ENCODE measurements around the gene NCOA5.

The NCOA5 gene

DNA sequence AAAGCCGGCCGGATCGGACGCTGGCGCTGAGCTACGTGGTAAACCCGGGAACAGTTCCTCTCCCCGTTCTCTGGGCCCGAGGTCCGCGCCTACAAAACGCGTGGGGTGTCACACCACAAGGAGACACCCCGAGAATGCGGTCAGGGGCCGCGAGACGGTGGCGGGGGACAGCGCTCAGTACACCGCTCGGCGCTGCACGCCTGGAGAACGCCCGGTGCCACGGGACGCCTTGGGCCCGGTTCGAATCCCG, 670 bp downstream of the NCOA5 start:
- no peak for DNase-seq (ENCODE audit: low spot score)

DNA sequence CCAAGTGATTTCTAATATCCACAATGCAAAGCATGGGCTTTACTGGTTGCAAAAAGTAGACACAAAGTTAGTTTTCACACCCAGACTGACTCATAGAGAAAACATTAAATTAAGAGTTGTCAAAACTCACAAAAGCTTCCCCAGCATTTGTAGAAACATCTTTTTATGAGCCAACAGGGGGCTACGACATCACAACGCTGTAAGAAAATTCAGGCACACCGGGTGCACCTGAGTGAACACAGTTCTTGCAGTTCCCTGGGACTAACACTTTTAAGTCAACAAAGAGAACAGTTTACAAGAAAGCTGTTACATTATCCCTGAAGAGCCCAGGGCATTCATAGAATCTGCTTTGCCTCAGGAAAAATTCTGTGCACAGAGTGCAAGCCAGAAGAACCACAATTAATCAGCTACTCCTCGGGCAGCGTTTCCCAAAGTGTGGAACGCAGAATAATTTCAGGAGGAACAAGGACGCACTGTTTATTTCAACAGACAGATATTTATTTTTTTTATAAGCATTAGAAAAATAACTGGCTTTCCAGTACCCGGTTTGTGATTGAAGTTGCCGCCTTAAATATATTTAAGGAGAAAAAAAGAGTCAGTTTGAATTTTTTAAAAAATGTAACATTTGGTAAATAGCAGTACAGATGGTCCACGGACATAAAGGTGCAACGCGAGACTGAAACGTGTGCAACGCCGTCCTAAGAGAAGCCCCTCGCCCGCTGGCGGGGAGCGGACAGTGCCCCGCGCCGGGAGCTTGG, 1.2 kb downstream of the NCOA5 start:
- DNase-seq (ENCODE audit: low spot score), result peak; percentile 13

DNA sequence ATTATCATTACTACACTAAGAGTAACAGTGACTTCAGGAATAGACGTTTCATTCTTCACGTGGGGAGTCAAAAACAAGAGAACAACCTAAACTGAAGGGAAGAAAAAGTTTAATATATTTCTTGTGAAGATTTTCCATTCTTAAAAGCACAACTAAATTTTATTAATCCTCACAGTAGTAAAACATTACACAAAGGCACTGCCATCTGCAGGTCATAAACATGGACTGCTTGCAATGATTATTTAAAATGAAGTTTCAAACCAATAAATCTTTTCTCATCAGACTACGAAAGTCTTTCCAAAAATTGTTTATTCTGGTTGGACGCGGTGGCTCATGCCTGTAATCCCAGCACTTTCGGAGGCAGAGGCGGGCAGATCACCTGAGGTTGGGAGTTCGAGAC, 2.6 kb downstream of the NCOA5 start:
- no peak for DNase-seq (ENCODE audit: low spot score)

DNA sequence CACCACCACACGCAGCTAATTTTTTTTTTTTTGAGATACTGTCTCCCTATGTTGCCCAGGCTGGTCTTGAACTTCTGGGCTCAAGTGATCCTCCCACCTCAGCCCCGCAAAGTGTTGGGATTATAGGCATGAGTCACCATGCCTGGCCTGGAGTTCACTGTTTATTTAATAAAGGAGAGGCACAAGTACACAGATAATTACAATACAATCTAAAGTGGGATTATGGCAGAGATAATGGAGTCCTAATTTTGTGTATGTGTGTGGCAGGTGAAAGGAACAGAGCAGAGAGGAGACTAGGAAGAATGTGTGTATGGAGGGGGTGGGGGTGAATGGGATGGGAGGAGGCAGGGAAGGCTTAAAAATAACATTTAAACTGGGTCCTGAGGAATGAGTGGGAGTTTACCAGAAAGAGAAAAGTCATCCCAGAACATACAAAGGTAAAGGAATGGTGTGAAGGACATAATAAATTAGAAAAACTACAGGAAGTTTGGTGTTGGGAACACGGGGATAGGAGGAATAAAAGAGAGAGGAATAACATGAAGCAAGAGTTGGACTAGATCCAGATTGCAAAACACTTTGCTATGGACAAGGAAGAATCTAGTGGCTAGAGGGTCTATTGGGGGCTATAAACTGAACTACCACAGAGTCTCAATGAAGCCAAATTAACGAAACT, 4.4 kb downstream of the NCOA5 start:
- DNase-seq (ENCODE audit: low spot score), result no peak

DNA sequence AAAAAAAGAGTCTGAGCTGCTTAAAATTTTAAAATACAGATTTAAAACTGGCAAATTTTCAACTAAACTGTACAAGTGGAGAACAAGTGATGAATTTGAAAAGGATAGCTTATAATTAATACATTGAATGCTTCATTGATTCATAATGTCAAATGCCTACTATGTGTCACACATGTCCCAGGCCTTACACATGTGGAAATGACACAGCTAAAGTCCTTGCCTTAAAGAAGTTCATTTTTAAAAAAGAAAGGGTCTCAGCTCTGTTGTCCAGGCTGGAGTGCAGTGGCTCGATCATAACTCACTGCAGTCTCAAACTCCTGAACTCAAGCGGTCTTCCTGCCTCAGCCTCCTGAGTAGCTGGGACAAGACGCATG, 5.0 kb downstream of the NCOA5 start:
- no peak for DNase-seq (ENCODE audit: low spot score)

DNA sequence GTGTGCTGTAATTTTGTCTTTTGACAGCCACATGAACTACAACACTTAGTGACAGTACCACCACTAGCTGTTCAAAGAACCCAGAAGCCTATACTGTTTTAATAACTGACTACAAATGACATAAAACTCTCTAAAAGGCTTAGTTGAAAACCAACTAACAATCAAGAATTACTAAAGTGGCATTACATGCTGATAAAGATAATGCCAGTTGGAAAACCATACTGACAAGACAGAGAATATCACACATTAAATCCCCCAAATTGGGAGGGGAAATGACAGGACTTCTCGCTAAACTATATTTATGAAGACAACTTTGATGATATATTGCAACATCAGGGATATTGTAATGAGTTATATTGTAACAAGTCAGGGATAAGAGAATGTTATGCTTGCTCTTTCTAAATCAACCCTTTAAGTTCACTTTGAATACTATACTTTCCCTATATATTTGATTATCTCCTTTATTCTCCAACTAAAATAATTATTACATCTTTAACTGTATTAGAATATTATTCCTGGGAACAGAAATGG, 6.2 kb downstream of the NCOA5 start:
- no peak for DNase-seq (ENCODE audit: low spot score)

DNA sequence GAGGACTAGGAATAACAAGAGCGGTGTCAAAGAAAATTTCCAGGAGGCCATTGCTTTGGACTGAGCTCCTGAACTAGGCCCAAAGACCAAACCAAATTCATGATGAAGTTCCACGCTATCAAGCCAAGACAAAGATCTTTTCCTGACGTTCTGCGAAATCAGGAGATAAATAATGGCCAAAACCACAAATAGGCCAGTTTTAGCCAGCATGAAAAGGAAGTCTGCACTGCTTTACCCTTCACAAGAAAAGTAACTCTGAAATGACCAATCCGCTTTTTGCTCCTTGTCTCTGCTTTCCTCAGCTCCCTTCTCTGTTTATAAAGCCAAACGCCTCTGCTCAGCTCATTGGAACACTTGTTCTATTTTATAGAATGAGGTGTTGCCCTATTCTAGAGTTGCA, 6.7 kb downstream of the NCOA5 start:
- no peak for DNase-seq (ENCODE audit: low spot score)

DNA sequence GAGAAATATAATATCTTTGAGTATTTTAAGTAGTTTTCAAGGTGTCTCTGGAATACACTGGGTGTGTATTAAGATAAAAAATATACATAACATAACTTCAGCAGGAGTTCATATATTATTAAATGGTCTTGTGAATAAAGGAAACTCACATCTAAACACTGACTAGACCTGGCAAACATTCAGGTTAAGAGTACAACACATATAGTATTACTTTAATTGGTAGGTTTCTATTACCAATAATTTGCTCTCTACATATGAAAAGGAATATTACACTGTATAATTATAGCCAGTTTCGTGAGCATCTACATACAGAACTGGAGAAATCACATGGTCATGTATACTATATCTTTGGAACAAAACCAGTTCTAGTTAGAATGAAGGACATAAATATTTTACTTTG, 8.7 kb downstream of the NCOA5 start:
- no peak for DNase-seq (ENCODE audit: low spot score)

DNA sequence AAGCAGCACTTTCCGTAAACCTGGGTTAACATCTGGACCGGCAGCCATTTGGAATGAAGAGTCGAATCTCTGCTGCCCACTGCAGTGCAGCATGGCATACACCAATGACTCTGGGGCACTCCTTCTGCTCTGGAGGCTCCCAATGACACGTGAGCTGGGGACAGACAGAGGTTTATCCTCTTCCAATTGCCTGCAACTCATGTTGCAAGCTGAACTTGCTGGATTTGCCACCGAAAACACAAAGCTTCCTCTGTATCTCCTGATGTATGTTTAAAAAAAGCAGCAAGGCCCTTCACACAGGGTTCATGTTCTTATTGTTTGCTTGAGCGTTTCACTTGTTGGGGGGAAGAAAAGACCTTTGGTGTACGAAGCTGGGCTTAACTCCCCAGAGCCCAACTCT, 10.8 kb downstream of the NCOA5 start:
- no peak for DNase-seq (ENCODE audit: low spot score)

DNA sequence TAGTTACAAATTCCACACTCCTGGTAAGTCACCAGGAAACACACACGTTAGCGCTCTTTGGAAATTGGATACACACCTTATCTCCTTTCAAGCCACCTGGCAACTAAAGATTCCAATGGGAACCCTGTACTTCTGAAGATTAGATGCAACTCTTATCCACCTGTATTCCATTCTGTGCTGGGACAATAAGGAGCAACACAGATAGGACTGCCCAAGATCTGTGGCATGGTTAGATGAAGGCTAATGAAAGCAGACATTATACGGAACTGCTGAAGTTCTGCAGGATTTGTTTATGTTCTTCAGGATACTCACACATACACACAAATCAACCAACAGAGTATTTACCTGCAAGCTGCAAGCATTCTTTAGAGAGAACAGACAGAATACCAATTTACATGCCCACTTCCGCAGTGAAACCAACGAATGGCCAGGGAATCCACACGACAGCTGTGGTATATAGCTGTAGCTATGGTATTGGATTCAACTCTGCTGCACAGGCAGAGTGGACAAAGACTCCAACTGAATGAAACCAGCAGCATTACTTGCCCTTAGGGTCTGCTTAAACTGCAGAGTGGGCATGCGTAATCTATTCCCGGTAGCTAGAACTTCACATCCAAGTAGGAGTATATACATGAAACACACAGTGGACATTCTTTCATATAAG, 12.0 kb downstream of the NCOA5 start:
- no peak for DNase-seq (ENCODE audit: low spot score)

DNA sequence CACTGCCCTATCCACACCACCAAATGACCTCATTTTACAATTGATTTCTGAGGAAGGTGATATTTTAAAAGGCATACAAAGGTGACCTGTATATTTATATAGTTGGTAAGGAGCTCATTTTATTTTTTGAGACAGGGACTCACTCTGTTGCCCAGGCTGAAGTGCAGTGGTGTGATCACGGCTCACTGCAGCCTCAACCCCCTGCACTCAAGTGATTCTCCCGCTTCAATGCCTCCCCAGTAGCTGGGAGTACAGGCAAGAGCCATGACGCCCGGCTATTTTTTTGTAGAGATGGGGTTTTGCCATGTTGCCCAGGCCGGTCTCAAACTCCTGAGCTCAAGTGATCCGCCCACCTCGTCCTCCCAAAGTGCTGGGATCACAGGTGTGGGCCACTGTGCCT, 13.0 kb downstream of the NCOA5 start:
- no peak for DNase-seq (ENCODE audit: low spot score)

DNA sequence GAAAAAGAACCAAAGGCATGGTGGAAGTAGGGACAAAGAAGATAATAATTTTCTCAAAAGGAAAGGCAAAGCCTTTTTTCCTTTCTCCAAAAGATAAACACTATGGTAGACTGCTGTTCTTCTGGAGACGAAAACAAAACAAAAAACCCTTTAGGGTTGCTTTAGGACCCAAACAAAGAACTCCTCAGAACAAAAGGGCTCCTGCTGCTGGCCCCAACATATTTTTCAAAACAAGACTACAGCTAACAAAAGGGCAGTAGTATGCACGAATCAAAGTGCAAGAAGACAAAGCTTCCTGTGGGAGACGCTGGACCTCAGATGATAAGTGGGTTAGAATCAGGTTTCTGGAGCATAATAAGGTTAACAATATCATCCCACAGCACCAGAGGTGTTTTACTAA, 15.8 kb downstream of the NCOA5 start:
- DNase-seq (ENCODE audit: low spot score), result no peak

DNA sequence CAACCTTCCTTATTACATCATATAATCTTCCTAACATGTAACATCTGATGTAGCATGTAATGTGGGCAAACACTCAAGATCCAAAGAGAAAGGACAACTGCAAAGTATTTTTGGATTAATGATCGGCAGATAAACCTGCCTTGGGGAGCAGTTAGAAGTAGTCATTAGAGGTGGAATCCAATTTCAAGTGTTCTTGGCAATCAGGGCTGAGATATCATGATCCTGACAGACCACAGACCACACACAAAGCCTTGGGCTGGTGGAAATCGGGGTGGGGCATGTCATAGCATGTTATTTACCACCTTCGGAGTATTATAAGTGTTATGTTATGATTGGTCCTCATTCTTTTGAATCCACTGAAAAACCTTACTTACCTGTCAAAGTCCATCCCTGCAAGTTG, 16.3 kb downstream of the NCOA5 start:
- no peak for DNase-seq (ENCODE audit: low spot score)

DNA sequence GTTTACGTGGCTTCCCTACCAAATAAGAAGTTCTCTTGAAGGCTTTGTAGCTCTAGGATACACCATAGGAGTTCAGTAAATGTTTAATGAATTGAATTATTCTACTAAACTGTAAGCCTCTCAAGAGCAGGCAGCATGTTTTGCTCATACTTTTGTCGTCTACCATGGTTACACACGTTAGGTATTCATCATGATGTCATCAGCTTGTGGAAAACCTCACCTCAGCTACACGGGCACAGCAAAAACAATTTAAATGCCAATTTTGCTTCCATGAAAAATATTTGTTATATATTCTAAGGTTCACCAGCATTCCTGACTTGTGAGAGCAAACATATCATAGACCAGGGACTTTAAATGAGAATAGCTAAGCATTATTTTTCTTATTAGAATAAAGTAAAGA, 16.7 kb downstream of the NCOA5 start:
- DNase-seq (ENCODE audit: low spot score), result no peak

DNA sequence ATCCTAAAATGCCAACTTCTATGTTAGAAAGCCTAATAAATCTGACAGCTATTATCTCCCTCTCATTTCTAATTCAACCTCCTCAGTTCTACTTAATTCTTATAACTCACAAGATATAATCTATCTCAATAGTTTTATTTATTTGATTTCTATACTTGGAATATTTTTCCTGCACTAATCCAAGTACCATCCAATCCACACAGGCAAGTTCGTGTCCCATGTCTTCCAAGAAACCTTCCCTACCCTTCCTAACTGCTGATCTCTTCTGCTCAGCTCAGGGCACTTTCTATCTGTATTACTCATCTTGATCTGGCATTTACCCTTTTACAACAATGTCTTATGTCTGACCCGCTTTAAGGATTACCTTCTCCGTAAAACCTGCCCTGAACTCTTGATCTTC, 18.2 kb downstream of the NCOA5 start:
- no peak for DNase-seq (ENCODE audit: low spot score)

DNA sequence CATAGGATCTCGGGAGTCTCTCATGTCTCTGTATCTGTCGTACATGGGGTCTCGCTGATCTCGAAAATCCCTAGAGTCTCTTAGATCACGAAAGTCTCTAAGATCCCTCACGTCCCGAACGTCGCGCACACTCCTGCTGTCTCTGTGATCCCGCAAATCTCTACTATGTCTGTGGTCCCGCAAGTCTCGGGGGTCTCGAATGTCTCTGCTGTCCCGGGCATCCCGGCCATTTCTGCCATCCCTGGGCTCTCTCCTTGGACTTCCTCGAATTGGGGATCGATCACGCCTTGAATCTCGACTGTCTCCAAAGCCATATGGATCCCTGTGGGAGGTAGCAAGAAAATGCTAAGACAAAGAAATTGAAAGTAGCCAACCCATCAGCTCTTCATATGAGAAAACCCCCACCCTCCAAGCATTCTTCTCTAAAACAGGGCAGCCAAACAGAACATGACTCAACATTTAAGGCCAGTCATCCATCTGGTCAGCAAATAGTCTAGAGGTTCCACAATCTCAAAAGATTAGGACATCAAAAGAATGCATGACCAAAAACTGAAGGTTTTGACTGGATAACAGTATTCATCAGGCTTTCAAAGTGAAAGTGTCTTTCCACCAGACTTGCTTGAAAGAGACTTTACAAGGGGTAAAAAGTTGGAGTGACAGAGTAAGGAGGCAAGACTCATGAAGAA, 19.4 kb downstream of the NCOA5 start:
- no peak for DNase-seq (ENCODE audit: low spot score)

DNA sequence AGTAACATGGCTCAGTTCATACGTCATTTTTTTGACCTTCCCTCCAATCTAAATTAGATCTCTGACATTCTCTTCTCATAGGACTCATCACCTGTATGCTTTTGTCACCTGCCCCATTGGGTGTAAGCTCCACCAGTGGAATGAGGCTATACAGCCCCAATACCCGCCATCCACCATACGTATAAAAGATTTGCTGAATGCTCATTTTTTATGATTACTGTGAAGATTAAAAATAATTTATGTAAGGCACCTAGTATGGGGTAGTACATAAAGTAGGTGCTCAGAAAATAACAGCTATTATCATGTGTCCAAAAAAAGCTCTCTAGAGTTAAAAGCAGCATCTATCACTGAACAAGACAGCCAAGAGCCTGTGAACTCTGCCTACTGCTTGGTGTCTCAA, 24.1 kb downstream of the NCOA5 start:
- no peak for DNase-seq (ENCODE audit: low spot score)

DNA sequence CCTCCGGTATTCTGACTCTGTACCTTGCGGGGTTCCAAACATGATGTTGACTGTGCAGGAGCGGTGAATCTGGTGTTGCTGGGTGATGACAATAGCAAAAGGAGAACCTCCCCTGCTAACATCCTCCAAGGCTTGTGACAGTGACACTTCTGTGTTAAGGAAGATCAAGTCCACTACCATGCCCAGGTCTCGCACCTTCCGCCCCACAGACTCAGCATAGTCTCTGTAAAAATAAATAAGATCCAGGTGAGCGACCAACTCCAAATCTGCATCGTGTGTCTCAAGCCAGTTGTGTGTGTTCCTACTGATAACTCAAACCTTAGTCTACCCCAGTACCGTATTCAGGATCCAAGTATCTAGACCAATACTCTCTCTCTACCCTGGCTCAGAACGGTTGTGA, 24.8 kb downstream of the NCOA5 start:
- no peak for DNase-seq (ENCODE audit: low spot score)

DNA sequence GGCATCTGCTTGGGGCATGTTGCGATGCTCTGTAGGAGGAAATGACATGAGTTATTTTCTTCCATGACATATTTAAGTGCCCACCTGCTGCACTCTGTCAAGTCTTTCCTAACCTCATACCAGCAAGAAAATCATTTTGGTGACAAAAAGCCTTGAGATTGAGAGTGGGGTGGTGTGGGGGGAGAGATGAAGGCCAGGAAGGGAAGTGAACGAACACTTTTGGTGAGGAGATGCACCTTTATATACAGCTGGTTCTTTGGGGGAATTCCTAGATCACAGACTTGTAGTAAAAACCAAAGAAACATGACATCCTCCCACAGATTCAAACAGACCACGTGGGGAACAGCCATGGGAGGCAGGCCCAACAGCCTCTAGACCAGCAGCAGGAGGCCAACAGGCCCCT, 26.1 kb downstream of the NCOA5 start:
- no peak for DNase-seq (ENCODE audit: low spot score)

DNA sequence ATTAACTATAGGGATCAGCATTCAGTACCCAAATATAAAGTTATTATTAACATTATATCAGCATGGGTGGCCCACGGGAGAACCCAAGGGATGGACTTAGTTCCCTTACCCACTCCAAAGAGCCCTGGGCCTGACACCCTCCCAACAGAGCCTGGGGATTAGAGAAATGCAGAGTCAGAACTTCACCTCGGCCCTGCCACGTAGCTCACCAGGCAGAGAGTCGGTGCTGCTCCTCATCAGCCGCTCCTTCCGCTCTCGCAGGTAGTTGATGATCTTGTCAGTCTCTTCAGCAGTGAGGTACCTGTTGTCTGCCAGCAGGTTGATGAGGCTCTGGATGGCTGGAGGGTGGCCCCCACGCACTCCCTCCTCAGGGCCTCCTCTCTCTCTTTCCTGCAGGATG, 26.6 kb downstream of the NCOA5 start:
- no peak for DNase-seq (ENCODE audit: low spot score)

DNA sequence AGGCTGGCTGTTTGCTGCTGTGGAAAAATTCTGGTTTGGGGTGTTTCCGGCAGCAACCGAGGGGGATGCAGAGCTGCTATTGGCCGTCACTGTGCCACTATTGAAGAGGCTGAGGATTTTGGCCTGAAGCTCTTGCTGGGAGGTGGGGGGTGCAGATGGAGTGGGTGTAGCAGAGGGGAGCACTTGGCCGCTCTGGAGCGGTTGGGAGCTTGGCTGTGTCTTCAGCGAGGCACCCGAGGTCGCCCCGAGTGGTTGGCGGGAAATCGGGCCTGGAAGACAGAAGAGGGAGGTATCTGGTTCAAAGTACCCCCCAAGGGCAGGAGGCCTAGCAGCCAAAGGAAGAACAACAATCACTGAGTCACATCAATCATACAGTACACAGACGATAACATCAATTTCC, 27.1 kb downstream of the NCOA5 start:
- no peak for DNase-seq (ENCODE audit: low spot score)

DNA sequence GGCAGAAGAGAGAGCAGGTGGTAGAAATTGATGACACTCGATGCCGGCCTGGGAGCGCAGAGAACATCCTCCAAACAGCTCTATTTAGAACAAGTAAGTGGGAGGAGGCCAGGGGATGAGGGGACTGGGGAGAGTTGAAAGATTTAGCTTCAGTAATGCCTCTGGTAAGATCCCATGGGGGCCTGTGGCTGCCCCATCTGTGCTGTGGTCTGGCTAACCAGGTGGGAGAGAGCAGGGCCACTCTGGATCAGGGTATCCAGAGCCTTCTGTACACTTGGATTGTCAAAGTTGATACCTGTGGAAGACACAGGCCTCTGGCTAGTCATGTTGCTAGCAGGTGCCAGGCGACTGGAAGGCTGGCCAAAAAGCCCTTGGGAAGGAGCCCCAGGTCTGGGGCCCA, 27.6 kb downstream of the NCOA5 start:
- no peak for DNase-seq (ENCODE audit: low spot score)

DNA sequence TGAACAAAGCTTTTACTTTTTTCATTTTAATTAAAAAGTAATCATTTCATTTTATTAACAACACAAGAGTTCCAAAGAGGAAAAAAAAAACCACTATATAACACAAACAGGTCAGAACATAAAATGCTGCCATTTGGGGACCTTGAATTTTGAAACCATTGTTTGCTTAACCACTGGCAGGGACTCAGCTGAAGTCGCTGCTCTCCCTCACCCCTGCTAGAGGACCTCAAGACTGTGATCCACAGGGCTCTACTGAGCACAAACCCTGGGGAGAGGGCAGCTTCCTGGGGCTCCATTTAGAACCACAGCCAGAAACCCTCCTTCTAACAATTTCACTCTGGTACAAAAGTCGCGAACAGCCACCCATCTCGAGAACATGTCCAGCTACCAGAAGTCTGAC, 28.8 kb downstream of the NCOA5 start:
- DNase-seq (ENCODE audit: low spot score), result no peak

Data from hematopoietic multipotent progenitor cell treated with erythropoietin and hydrocortisone succinate and interleukin-3 and kit ligand, for 15 days (in vitro differentiated cells).